Panc1 (cell line): ENCODE data around the gene GPBAR1. TPM values are rescaled to one million over a fixed set of nuclear protein-coding genes. Genes with fewer than 3 reads are reported as not detected.

Experiments used
- ATAC-seq: fragments of 200-7000 bp; cut with Tn5 transposase; 2 replicates; pipeline ENCODE4 v1.9.1; 2020; ENCODE audit warnings: mild to moderate bottlenecking, moderate library complexity
- BruUV-seq: library from RNA; stranded (reverse); fragments of 400-500 nt; replicated peaks from 2 replicates; lab custom pipeline; 2021; lab: Mats Ljungman, UMichigan
- CTCF ChIA-PET: fragments of 300-600 bp; sonication (Branson Sonifier 250); formaldehyde crosslinking; loops from one replicate; lab custom pipeline; 2022; ENCODE audit warnings: antibody characterized with exemption; lab: Charles Lee
- POLR2A ChIA-PET: fragments of 300-600 bp; sonication (Branson Sonifier 250); formaldehyde crosslinking; loops from one replicate; lab custom pipeline; 2022; ENCODE audit warnings: antibody characterized with exemption; lab: Charles Lee
- DNase-seq: peaks from one replicate; pipeline ENCODE4 v3.0.0-alpha.2; 2010; ENCODE audit warnings: low read depth, low spot score
- H3K27ac ChIP-seq: 2 replicates; pipeline ENCODE4 v1.5.1; 2011; ENCODE audit warnings: mild to moderate bottlenecking, low read length, inconsistent platforms
- H3K27me3 ChIP-seq: fragments of 200-500 bp; sonication (Bioruptor generic); 2 replicates; pipeline ENCODE4 v1.6.0; 2014; ENCODE audit warnings: low read length, inconsistent platforms; ENCODE audit not compliant: control insufficient read depth, insufficient read depth
- H3K36me3 ChIP-seq: fragments of 200-500 bp; sonication (Bioruptor generic); 2 replicates; pipeline ENCODE4 v1.5.1; 2014; ENCODE audit warnings: inconsistent platforms, mild to moderate bottlenecking, low read length, moderate library complexity; ENCODE audit not compliant: control insufficient read depth, insufficient read depth
- H3K4me1 ChIP-seq: 2 replicates; pipeline ENCODE4 v1.5.1; 2011; ENCODE audit warnings: inconsistent platforms, mild to moderate bottlenecking, low read length, moderate library complexity; ENCODE audit not compliant: control insufficient read depth, insufficient read depth
- H3K4me3 ChIP-seq, 2 experiments: 2 replicates each; pipeline ENCODE4 v1.5.1; 2011 to 2012; ENCODE audit warnings: low read depth in 2 of 2, low read length in 2 of 2, mild to moderate bottlenecking in 2 of 2, inconsistent platforms in 1 of 2, moderate library complexity in 1 of 2
- H3K9me3 ChIP-seq: fragments of 200-500 bp; sonication (Bioruptor generic); 2 replicates; pipeline ENCODE4 v1.5.1; 2014; ENCODE audit warnings: low read depth, mild to moderate bottlenecking, inconsistent platforms, low read length, moderate library complexity; ENCODE audit not compliant: control insufficient read depth, insufficient read depth
- POLR2AphosphoS5 ChIP-seq: IDR thresholded peaks from 2 replicates; pipeline ENCODE4 v1.6.1; 2012; ENCODE audit warnings: mild to moderate bottlenecking, low read depth, low read length, moderate library complexity
- SIN3A ChIP-seq: IDR thresholded peaks from 2 replicates; pipeline ENCODE4 v1.6.1; 2012; ENCODE audit warnings: low read depth, mild to moderate bottlenecking, low read length, moderate library complexity, borderline replicate concordance; ENCODE audit not compliant: insufficient read depth
- TCF7L2 ChIP-seq: IDR thresholded peaks from 2 replicates; pipeline ENCODE4 v1.6.1; 2011; ENCODE audit warnings: mild to moderate bottlenecking, low read depth, low read length, inconsistent platforms
- in situ Hi-C: cut with HindIII; loops from 2 replicates; pipeline ENCODE4 v1.10.0; 2016; ENCODE audit warnings: low sequenced_read_pairs, low pct_unique_long_range_greater_than_20kb
- intact Hi-C: fragments of 100-400 bp; cut with micrococcal nuclease; formaldehyde crosslinking; loops from one replicate; pipeline ENCODE4 v1.10.0; 2022; ENCODE audit not compliant: unreplicated experiment
- total RNA-seq: library from RNA; stranded (reverse); gene quantifications from one replicate; pipeline ENCODE4 v1.2.1, GENCODE V29; 2021; ENCODE audit not compliant: unreplicated experiment
- TF ChIP-seq, protein P1 (sequence below), 2 experiments: IDR thresholded peaks; 2 replicates each; pipeline ENCODE4 v1.6.1; 2011 to 2012; ENCODE audit warnings: low read depth in 2 of 2, control low read depth in 1 of 2, low read length in 1 of 2, mild to moderate bottlenecking in 1 of 2, moderate library complexity in 1 of 2; ENCODE audit not compliant: insufficient read depth in 1 of 2
- TF ChIP-seq, protein P2 (sequence below): fragments of 450-650 bp; IDR thresholded peaks from 2 replicates; pipeline ENCODE4 v1.5.1; 2017; ENCODE audit warnings: mild to moderate bottlenecking

The GPBAR1 gene
- total RNA-seq, 1 experiment from 2014 or later: 0.18 TPM

- ChIA-PET CTCF (no interaction called here), POLR2A (no interaction called here)
- H3K4me1 ChIP-seq: peaks cover 8% of the 10 kb centered on the region; the same call in 1 of the 2 replicates
- DNase-seq (no peak), ATAC-seq (no peak)
- no peak overlapping the region for H3K4me3 ChIP-seq
- in situ Hi-C loops (no loop called here), intact Hi-C loops (no loop called here)
- H3K27ac ChIP-seq: no peak overlapping the region
- no peaks in the 10 kb centered on the region for H3K9me3 ChIP-seq
- BruUV-seq: no TSS peak
- H3K36me3 ChIP-seq: peaks cover 12% of the 10 kb centered on the region
- TF ChIP-seq, protein P1, sequence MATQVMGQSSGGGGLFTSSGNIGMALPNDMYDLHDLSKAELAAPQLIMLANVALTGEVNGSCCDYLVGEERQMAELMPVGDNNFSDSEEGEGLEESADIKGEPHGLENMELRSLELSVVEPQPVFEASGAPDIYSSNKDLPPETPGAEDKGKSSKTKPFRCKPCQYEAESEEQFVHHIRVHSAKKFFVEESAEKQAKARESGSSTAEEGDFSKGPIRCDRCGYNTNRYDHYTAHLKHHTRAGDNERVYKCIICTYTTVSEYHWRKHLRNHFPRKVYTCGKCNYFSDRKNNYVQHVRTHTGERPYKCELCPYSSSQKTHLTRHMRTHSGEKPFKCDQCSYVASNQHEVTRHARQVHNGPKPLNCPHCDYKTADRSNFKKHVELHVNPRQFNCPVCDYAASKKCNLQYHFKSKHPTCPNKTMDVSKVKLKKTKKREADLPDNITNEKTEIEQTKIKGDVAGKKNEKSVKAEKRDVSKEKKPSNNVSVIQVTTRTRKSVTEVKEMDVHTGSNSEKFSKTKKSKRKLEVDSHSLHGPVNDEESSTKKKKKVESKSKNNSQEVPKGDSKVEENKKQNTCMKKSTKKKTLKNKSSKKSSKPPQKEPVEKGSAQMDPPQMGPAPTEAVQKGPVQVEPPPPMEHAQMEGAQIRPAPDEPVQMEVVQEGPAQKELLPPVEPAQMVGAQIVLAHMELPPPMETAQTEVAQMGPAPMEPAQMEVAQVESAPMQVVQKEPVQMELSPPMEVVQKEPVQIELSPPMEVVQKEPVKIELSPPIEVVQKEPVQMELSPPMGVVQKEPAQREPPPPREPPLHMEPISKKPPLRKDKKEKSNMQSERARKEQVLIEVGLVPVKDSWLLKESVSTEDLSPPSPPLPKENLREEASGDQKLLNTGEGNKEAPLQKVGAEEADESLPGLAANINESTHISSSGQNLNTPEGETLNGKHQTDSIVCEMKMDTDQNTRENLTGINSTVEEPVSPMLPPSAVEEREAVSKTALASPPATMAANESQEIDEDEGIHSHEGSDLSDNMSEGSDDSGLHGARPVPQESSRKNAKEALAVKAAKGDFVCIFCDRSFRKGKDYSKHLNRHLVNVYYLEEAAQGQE (IDR thresholded peaks at IDR 0.05; ENCODE audit: insufficient read depth in 1 of 2, low read depth in 2 of 2, low read length in 1 of 2): no peak
- TF ChIP-seq, protein P2, sequence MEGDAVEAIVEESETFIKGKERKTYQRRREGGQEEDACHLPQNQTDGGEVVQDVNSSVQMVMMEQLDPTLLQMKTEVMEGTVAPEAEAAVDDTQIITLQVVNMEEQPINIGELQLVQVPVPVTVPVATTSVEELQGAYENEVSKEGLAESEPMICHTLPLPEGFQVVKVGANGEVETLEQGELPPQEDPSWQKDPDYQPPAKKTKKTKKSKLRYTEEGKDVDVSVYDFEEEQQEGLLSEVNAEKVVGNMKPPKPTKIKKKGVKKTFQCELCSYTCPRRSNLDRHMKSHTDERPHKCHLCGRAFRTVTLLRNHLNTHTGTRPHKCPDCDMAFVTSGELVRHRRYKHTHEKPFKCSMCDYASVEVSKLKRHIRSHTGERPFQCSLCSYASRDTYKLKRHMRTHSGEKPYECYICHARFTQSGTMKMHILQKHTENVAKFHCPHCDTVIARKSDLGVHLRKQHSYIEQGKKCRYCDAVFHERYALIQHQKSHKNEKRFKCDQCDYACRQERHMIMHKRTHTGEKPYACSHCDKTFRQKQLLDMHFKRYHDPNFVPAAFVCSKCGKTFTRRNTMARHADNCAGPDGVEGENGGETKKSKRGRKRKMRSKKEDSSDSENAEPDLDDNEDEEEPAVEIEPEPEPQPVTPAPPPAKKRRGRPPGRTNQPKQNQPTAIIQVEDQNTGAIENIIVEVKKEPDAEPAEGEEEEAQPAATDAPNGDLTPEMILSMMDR: no peak
- no peak for TF ChIP-seq TCF7L2
- no peak for TF ChIP-seq SIN3A
- no peak for TF ChIP-seq POLR2AphosphoS5
- H3K27me3 ChIP-seq: no peaks in the 10 kb centered on the region
These were observed 4.8 kb downstream of the GPBAR1 start for GRCh38 chr2:218265626-218266025.

GRCh38 chr2:218266316-218266979 is 5.6 kb downstream of the GPBAR1 start:
- no peak for DNase-seq

More at GRCh38 chr2:218266316-218266979, 5.6 kb downstream of the GPBAR1 start:
- intact Hi-C loops: no loop called here
- ATAC-seq: no peak
- TF ChIP-seq, protein P1 (IDR thresholded peaks at IDR 0.05; ENCODE audit: insufficient read depth in 1 of 2, low read depth in 2 of 2, low read length in 1 of 2): no peak
- TF ChIP-seq TCF7L2 (no peak), SIN3A (no peak), POLR2AphosphoS5 (no peak)
- TF ChIP-seq, protein P2: no peak
- Histone ChIP-seq H3K36me3 (peaks cover 13% of the 10 kb centered on the region), H3K4me3 (no peak overlapping the region), H3K4me1 (peaks cover 12% of the 10 kb centered on the region), H3K27ac (no peak overlapping the region), H3K27me3 (no peaks in the 10 kb centered on the region), H3K9me3 (no peaks in the 10 kb centered on the region)
- in situ Hi-C loops: no loop called here
- BruUV-seq: no TSS peak
- POLR2A ChIA-PET: no interaction called here
- CTCF ChIA-PET: interaction anchor here (0.5 kb wide), 1 partner anchor 23 kb away, joined by 4 read pairs; no protein-coding TSS in a partner anchor
